ENCODE data around the gene FAM20A. TPM values are rescaled to one million over a fixed set of nuclear protein-coding genes. Genes with fewer than 3 reads are reported as not detected.

The FAM20A gene
- total and polyA plus RNA-seq, 9 of the 15 experiments (the other 6 are each of a cell fraction or from before 2014, with no cell fraction given), result 0.07 TPM; not detected in 8

- TF ChIP-seq RFX7 (CRISPR knock-in tag; IDR thresholded peaks at IDR 0.05), result no peak
- no peak for TF ChIP-seq CREBBP (IDR thresholded peaks at IDR 0.05; ENCODE audit: low read depth, low read length)
- no peak for TF ChIP-seq CUX1 (CRISPR knock-in tag; IDR thresholded peaks at IDR 0.05)
- TF ChIP-seq RREB1 (CRISPR knock-in tag; IDR thresholded peaks at IDR 0.05), result no peak
- TF ChIP-seq ZNF766 (CRISPR knock-in tag; conservative IDR thresholded peaks at IDR 0.05), result no peak
- TF ChIP-seq ZFPM2 (CRISPR knock-in tag; IDR thresholded peaks at IDR 0.05), result no peak
Measured at GRCh38 chr17:68512247-68512959, 88.8 kb downstream of the FAM20A start, which contains the start of gene PRKAR1A (continued).

All from K562 (cell line).